Measurements from ENCODE around the gene C10orf53. TPM values are rescaled to one million over a fixed set of nuclear protein-coding genes. Genes with fewer than 3 reads are reported as not detected.

C10orf53 gene
- total and polyA plus RNA-seq, 10 of the 15 experiments (the other 5 are each of a cell fraction or from before 2014, with no cell fraction given) = not detected

- H3K9ac ChIP-seq (ENCODE audit: control insufficient read depth, insufficient read depth, low read length) = no peak overlapping the region
- POLR2A ChIA-PET = no interaction called here
- ATAC-seq (no peak), FAIRE-seq (no peak), DNase-seq (ENCODE audit: low read depth, low spot score) (no peak)
- no peak overlapping the region for H3K4me3 ChIP-seq
- H3K27ac ChIP-seq (ENCODE audit: control insufficient read depth, insufficient read depth) = no peak overlapping the region
- H3K4me2 ChIP-seq (ENCODE audit: control insufficient read depth, insufficient read depth) = no peak overlapping the region
- CTCF ChIA-PET = no interaction called here
- TF ChIP-seq ZBED1 (IDR thresholded peaks at IDR 0.05; ENCODE audit: borderline replicate concordance) (no peak), SIN3A (IDR thresholded peaks at IDR 0.05; ENCODE audit: low read depth, low read length) (no peak), CUX1 (IDR thresholded peaks at IDR 0.05; ENCODE audit: insufficient replicate concordance, low read depth, low read length) (no peak)
- RAD21 ChIA-PET (ENCODE audit: unreplicated experiment) = no interaction called here
- H4K20me1 ChIP-seq (ENCODE audit: control insufficient read depth, insufficient read depth) = no peaks in the 10 kb centered on the region; the same call in 1 of the 2 replicates
- H3K79me2 ChIP-seq (ENCODE audit: control insufficient read depth, insufficient read depth, low read length) = no peaks in the 10 kb centered on the region
- H2AFZ ChIP-seq (ENCODE audit: control insufficient read depth, low read depth, low read length) = no peak overlapping the region
- WGBS (ENCODE audit: insufficient coverage, insufficient replicate concordance, low lambda C conversion rate, missing lambda C conversion rate) = 58% methylated on average over 10 of the region's 10 CpGs
- no peaks in the 10 kb centered on the region for H3K36me3 ChIP-seq (ENCODE audit: control insufficient read depth in 2 of 2, insufficient read depth in 2 of 2, low read length in 1 of 2)
- H3K27me3 ChIP-seq (replicated peaks in 1 of 2; ENCODE audit: control insufficient read depth in 2 of 2, insufficient read depth in 2 of 2, low read length in 1 of 2) = no peaks in the 10 kb centered on the region
- H3K4me1 ChIP-seq (ENCODE audit: control insufficient read depth, insufficient read depth, low read length) = no peaks in the 10 kb centered on the region
- BruUV-seq (replicated peaks) = no TSS peak
- in situ Hi-C loops (cut with MboI) (no loop called here), intact Hi-C loops (cut with micrococcal nuclease; ENCODE audit: unreplicated experiment) (no loop called here)
- H3K9me3 ChIP-seq (replicated peaks; ENCODE audit: control insufficient read depth, insufficient read depth, low read length) = no peaks in the 10 kb centered on the region
- SMC1A ChIA-PET (ENCODE audit: uncharacterized antibody, unreplicated experiment) = no interaction called here
These were observed 55.2 kb downstream of the C10orf53 start for GRCh38 chr10:49734676-49735075.

Measured in GM12878 (cell line).